H1 (cell line): ENCODE data around the gene NLRC5. TPM values are rescaled to one million over a fixed set of nuclear protein-coding genes. Genes with fewer than 3 reads are reported as not detected.

ENCODE experiments used
- CTCF ChIA-PET: fragments of 300-600 bp; sonication (Branson Sonifier 250); formaldehyde crosslinking; loops from one replicate; lab custom pipeline; 2021; ENCODE audit not compliant: partially characterized antibody; lab: Charles Lee
- POLR2A ChIA-PET: fragments of 300-600 bp; sonication (Branson Sonifier 250); formaldehyde crosslinking; loops from one replicate; lab custom pipeline; 2021; ENCODE audit warnings: inconsistent platforms; ENCODE audit not compliant: partially characterized antibody; lab: Charles Lee
- DNase-seq, 2 experiments: peaks; one replicate each; pipeline versions ENCODE4 v3.0.0 to v3.0.0-alpha.2; 2010 to 2022; ENCODE audit warnings: low spot score in 2 of 2, low read depth in 1 of 2, mixed read lengths in 1 of 2
- FAIRE-seq: peaks from 2 replicates; lab custom pipeline; 2011; peaks lifted over from hg19 to GRCh38; lab: Jason Lieb, UNC
- H2AFZ ChIP-seq: 2 replicates; pipeline ENCODE4 v1.8.1; 2012; ENCODE audit warnings: low read length, inconsistent platforms
- H2AK5ac ChIP-seq: 2 replicates; pipeline ENCODE4 v1.6.1; 2013; ENCODE audit warnings: low read depth, low read length
- H2BK120ac ChIP-seq: replicated peaks from 2 replicates; pipeline ENCODE3; 2013; ENCODE audit warnings: low read depth, low read length, inconsistent platforms
- H2BK12ac ChIP-seq: 2 replicates; pipeline ENCODE4 v1.6.1; 2013; ENCODE audit warnings: low read depth, low read length
- H2BK15ac ChIP-seq: 2 replicates; pipeline ENCODE4 v1.6.1; 2013; ENCODE audit warnings: low read length
- H2BK20ac ChIP-seq: 2 replicates; pipeline ENCODE4 v1.6.1; 2013; ENCODE audit warnings: low read length
- H2BK5ac ChIP-seq: 2 replicates; pipeline ENCODE4 v1.6.1; 2013; ENCODE audit warnings: low read depth, low read length
- H3K14ac ChIP-seq: 2 replicates; pipeline ENCODE4 v1.6.1; 2013; ENCODE audit warnings: inconsistent platforms; ENCODE audit not compliant: insufficient read length
- H3K18ac ChIP-seq: 2 replicates; pipeline ENCODE4 v1.6.1; 2013; ENCODE audit warnings: low read length; ENCODE audit errors: extremely low read depth
- H3K23ac ChIP-seq: 2 replicates; pipeline ENCODE4 v1.6.1; 2013; ENCODE audit warnings: inconsistent platforms; ENCODE audit not compliant: insufficient read length
- H3K23me2 ChIP-seq: 2 replicates; pipeline ENCODE4 v1.6.1; 2013; ENCODE audit warnings: low read depth, low read length
- H3K27ac ChIP-seq: 2 replicates; pipeline ENCODE4 v1.6.1; 2011; ENCODE audit warnings: low read depth, low read length, inconsistent platforms
- H3K27me3 ChIP-seq, 4 experiments: replicated peaks in 1 of 4; 1 replicate in 1 of 4; 2 replicates in 3 of 4; pipeline versions ENCODE4 v1.6.1 to v1.8.1; 2011 to 2013; ENCODE audit warnings: low read length in 3 of 4, mild to moderate bottlenecking in 3 of 4, inconsistent platforms in 2 of 4, mixed read lengths in 2 of 4, moderate library complexity in 1 of 4; ENCODE audit not compliant: control insufficient read depth in 3 of 4, insufficient read depth in 3 of 4; ENCODE audit errors: extremely low read depth in 1 of 4
- H3K36me3 ChIP-seq, 4 experiments: 2 replicates each; pipeline versions ENCODE4 v1.6.1 to v1.8.1; 2011 to 2013; ENCODE audit warnings: mild to moderate bottlenecking in 4 of 4, low read length in 3 of 4, moderate library complexity in 2 of 4, control low read depth in 1 of 4, inconsistent platforms in 1 of 4; ENCODE audit not compliant: insufficient read depth in 4 of 4, control insufficient read depth in 2 of 4
- H3K4ac ChIP-seq: replicated peaks from 2 replicates; pipeline ENCODE3; 2013; ENCODE audit warnings: low read length, low read depth, mixed read lengths, inconsistent platforms; ENCODE audit not compliant: insufficient read length
- H3K4me1 ChIP-seq, 4 experiments: replicated peaks in 1 of 4; 1 replicate in 1 of 4; 2 replicates in 3 of 4; pipeline versions ENCODE4 v1.6.1 to v1.8.1; 2011 to 2013; ENCODE audit warnings: low read length in 3 of 4, inconsistent platforms in 2 of 4, mixed read lengths in 1 of 4; ENCODE audit not compliant: insufficient read depth in 4 of 4, control insufficient read depth in 3 of 4
- H3K4me2 ChIP-seq, 2 experiments: 2 replicates each; pipeline versions ENCODE4 v1.6.1 to v1.8.1; 2011 to 2013; ENCODE audit warnings: low read depth in 2 of 2, low read length in 2 of 2, control low read depth in 1 of 2, inconsistent platforms in 1 of 2, mild to moderate bottlenecking in 1 of 2; ENCODE audit not compliant: insufficient read depth in 1 of 2
- H3K4me3 ChIP-seq, 4 experiments: fragments of 200-600, 300-600 bp in 1 of 4; sonication (generic), shearing (Covaris generic), sonication (Bioruptor Twin) in 1 of 4; 2 replicates each; pipeline versions ENCODE4 v1.5.1 to v1.8.1; 2011 to 2016; ENCODE audit warnings: low read length in 4 of 4, low read depth in 3 of 4, control low read depth in 2 of 4, inconsistent platforms in 2 of 4, mild to moderate bottlenecking in 2 of 4, mixed read lengths in 1 of 4, moderate library complexity in 1 of 4; ENCODE audit not compliant: insufficient read depth in 2 of 4; ENCODE audit errors: extremely low read depth in 1 of 4
- H3K56ac ChIP-seq: replicated peaks from 2 replicates; pipeline ENCODE3; 2013; ENCODE audit warnings: low read depth, mild to moderate bottlenecking, mixed read lengths, low read length, inconsistent platforms; ENCODE audit not compliant: insufficient read length
- H3K79me1 ChIP-seq: 2 replicates; pipeline ENCODE4 v1.6.1; 2013; ENCODE audit warnings: low read depth, low read length, control low read depth
- H3K79me2 ChIP-seq, 2 experiments: 2 replicates each; pipeline versions ENCODE4 v1.6.1 to v1.8.1; 2012 to 2013; ENCODE audit warnings: low read length in 2 of 2, mild to moderate bottlenecking in 2 of 2, inconsistent platforms in 1 of 2; ENCODE audit not compliant: insufficient read depth in 2 of 2, control insufficient read depth in 1 of 2
- H3K9ac ChIP-seq, 4 experiments: replicated peaks in 1 of 4; 1 replicate in 1 of 4; 2 replicates in 3 of 4; pipeline versions ENCODE4 v1.6.1 to v1.8.1; 2011 to 2013; ENCODE audit warnings: low read depth in 3 of 4, low read length in 3 of 4, control low read depth in 2 of 4, mild to moderate bottlenecking in 2 of 4, moderate library complexity in 2 of 4, inconsistent platforms in 1 of 4; ENCODE audit errors: extremely low read depth in 1 of 4
- H3K9me3 ChIP-seq, 2 experiments: 2 replicates each; pipeline versions ENCODE4 v1.6.1 to v1.8.1; 2012 to 2013; ENCODE audit warnings: mild to moderate bottlenecking in 2 of 2, moderate library complexity in 2 of 2, control low read depth in 1 of 2, inconsistent platforms in 1 of 2, low read depth in 1 of 2, low read length in 1 of 2, mixed read lengths in 1 of 2; ENCODE audit not compliant: insufficient read depth in 2 of 2
- H4K20me1 ChIP-seq, 2 experiments: replicated peaks in 1 of 2; 2 replicates each; pipeline versions ENCODE3 to v1.8.1; 2011 to 2013; ENCODE audit warnings: inconsistent platforms in 2 of 2, low read length in 2 of 2, mild to moderate bottlenecking in 1 of 2; ENCODE audit not compliant: insufficient read depth in 2 of 2, control insufficient read depth in 1 of 2
- H4K5ac ChIP-seq: 2 replicates; pipeline ENCODE4 v1.6.1; 2013; ENCODE audit warnings: low read length, low read depth, mixed read lengths, inconsistent platforms; ENCODE audit not compliant: insufficient read length
- H4K8ac ChIP-seq: 2 replicates; pipeline ENCODE4 v1.8.0; 2013; ENCODE audit warnings: mild to moderate bottlenecking, moderate library complexity, low read length, inconsistent platforms; ENCODE audit not compliant: insufficient read depth; ENCODE audit errors: extremely low read depth
- H4K91ac ChIP-seq: replicated peaks from 2 replicates; pipeline ENCODE3; 2013; ENCODE audit warnings: low read length, mixed read lengths, inconsistent platforms; ENCODE audit not compliant: insufficient read length
- SAP30 ChIP-seq: fragments of 300-600 bp; sonication (generic); IDR thresholded peaks from 2 replicates; pipeline ENCODE4 v1.7.1; 2012; ENCODE audit warnings: low read length, moderate library complexity, mild to moderate bottlenecking, inconsistent platforms; ENCODE audit not compliant: insufficient read depth, insufficient replicate concordance
- WGBS, 2 experiments: shearing (Covaris generic) in 1 of 2; methylation state at CpG; one replicate each; pipeline versions ENCODE4 v1.1.6 to v1.1.7; 2013 to 2015; ENCODE audit warnings: low lambda C conversion rate in 2 of 2, mixed read lengths in 2 of 2, inconsistent platforms in 1 of 2, low coverage in 1 of 2, missing lambda C conversion rate in 1 of 2; ENCODE audit not compliant: insufficient replicate concordance in 2 of 2, insufficient coverage in 1 of 2, insufficient read length in 1 of 2; ENCODE audit errors: extremely low coverage in 1 of 2, missing lambda C conversion rate in 1 of 2; 5-methylcytosine and 5-hydroxymethylcytosine counted together
- polyA plus RNA-seq, 7 experiments: library from polyadenylated mRNA; depleted of rRNA in 3 of 7; stranded (reverse) in 5 of 7; unstranded in 2 of 7; fragments of >200 nt in 5 of 7; fragments of 200-250 nt in 2 of 7; gene quantifications; 1 replicate in 5 of 7; 2 replicates in 1 of 7; 4 replicates in 1 of 7; pipeline versions ENCODE4 v1.2.1 to v1.2.3, GENCODE V29; 2011 to 2013; ENCODE audit warnings: missing spikeins in 2 of 7, mixed read lengths in 2 of 7
- total RNA-seq: library from RNA; stranded (reverse); fragmentation: NEBNext Ultra II Directional; extraction: Animal tissue kit (Norgen Biotek cat#: 25700); gene quantifications from 2 replicates; pipeline ENCODE4 v1.2.1, GENCODE V29; 2021
- TF ChIP-seq, protein P1 (sequence below), 3 experiments: IDR thresholded peaks; 1 replicate in 2 of 3; 2 replicates in 1 of 3; pipeline versions ENCODE4 v1.5.1 to v1.6.1; 2011; ENCODE audit warnings: low read length in 3 of 3, mild to moderate bottlenecking in 3 of 3, inconsistent platforms in 2 of 3, low read depth in 1 of 3, moderate library complexity in 1 of 3; ENCODE audit not compliant: insufficient read depth in 1 of 3; ENCODE audit errors: control extremely low read depth in 1 of 3

NLRC5 gene
- total and polyA plus RNA-seq, 2 of the 8 experiments (the other 6 are each of a cell fraction or from before 2014, with no cell fraction given), result 2.2 to 3.2 TPM

DNA sequence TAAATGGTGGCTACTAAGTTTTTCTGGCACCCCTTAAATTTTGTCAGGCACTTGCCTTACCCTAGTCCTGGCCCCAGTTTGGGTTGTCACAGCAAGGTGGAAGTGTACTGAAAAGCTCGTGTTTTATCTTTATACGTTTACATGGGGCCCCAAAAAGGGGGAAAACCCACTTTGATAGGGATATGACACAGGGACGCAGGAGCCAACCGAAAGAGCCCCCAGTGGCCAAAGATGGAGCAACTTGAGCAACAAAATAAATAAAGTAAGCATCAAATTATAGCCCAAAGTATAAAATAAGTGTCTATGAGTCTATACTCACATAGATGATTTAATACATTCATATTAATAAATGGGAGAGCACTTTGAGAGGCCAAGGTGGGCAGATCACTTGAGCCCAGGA lies 32.6 kb upstream of the NLRC5 start:
- WGBS, 2 experiments, result 61% methylated on average over 4 of the region's 4 CpGs; no CpG with 5 or more reads in 1 of the 2 experiments
- FAIRE-seq, result no peak
- Histone ChIP-seq H3K36me3 (no peaks in the 10 kb centered on the region), H3K4me3 (no peak overlapping the region), H2AFZ (no peak overlapping the region), H3K79me1 (no peaks in the 10 kb centered on the region), H4K91ac (no peak overlapping the region), H3K18ac (no peak overlapping the region), H2BK20ac (no peak overlapping the region), H3K9ac (no peak overlapping the region), H3K79me2 (no peaks in the 10 kb centered on the region), H2BK120ac (no peak overlapping the region), H2AK5ac (no peak overlapping the region), H4K20me1 (no peaks in the 10 kb centered on the region), H3K56ac (no peak overlapping the region), H3K4me1 (no peaks in the 10 kb centered on the region), H3K23me2 (no peaks in the 10 kb centered on the region), H2BK12ac (no peak overlapping the region), H3K4ac (no peak overlapping the region), H3K27ac (no peak overlapping the region), H3K4me2 (no peak overlapping the region), H2BK5ac (no peak overlapping the region), H3K23ac (no peak overlapping the region), H2BK15ac (no peak overlapping the region), H4K8ac (no peak overlapping the region), H4K5ac (no peak overlapping the region), H3K27me3 (no peaks in the 10 kb centered on the region), H3K14ac (no peak overlapping the region), H3K9me3 (no peaks in the 10 kb centered on the region; a peak in 1 of 4 replicates)
- TF ChIP-seq, protein P1, sequence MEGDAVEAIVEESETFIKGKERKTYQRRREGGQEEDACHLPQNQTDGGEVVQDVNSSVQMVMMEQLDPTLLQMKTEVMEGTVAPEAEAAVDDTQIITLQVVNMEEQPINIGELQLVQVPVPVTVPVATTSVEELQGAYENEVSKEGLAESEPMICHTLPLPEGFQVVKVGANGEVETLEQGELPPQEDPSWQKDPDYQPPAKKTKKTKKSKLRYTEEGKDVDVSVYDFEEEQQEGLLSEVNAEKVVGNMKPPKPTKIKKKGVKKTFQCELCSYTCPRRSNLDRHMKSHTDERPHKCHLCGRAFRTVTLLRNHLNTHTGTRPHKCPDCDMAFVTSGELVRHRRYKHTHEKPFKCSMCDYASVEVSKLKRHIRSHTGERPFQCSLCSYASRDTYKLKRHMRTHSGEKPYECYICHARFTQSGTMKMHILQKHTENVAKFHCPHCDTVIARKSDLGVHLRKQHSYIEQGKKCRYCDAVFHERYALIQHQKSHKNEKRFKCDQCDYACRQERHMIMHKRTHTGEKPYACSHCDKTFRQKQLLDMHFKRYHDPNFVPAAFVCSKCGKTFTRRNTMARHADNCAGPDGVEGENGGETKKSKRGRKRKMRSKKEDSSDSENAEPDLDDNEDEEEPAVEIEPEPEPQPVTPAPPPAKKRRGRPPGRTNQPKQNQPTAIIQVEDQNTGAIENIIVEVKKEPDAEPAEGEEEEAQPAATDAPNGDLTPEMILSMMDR (IDR thresholded peaks at IDR 0.05; ENCODE audit: control extremely low read depth in 1 of 3, insufficient read depth in 1 of 3, low read depth in 1 of 3, low read length in 3 of 3), result peak in 1 of 3 experiments; percentile 14; a peak in 1 of 4 replicates
- TF ChIP-seq SAP30, result no peak
- POLR2A ChIA-PET, result interaction anchor here (1.0 to 1.9 kb wide), 3 partner anchors 18 to 26 kb away, joined by 3 to 9 read pairs (median 4); partner anchors contain the start of gene HERPUD1
- no peak for DNase-seq
- CTCF ChIA-PET, result interaction anchor here (0.6 to 1.6 kb wide), 7 partner anchors 13 to 218 kb away, joined by 3 to 7 read pairs (median 3); no protein-coding TSS in a partner anchor
